Measurements from ENCODE around the gene TEC.

TEC gene

GRCh38 chr4:48118081-48118480, 151.6 kb downstream of the TEC start:
- no peaks in the 10 kb centered on the region for H3K36me3 ChIP-seq (ENCODE audit: control insufficient read depth, insufficient read depth, low read length)
- TF ChIP-seq CTCF (IDR thresholded peaks at IDR 0.05), result no peak
- peaks cover 31% of the 10 kb centered on the region for H3K4me1 ChIP-seq
- no peaks in the 10 kb centered on the region for H3K27me3 ChIP-seq (ENCODE audit: control insufficient read depth, insufficient read depth, low read length)
- no peak overlapping the region for H3K4me3 ChIP-seq (ENCODE audit: low read depth, low read length)
- no peak overlapping the region for H3K9ac ChIP-seq
- H3K4me2 ChIP-seq (ENCODE audit: low read length), result peak overlapping the region; percentile 28
- H3K9me3 ChIP-seq (ENCODE audit: control insufficient read depth, low read length), result no peaks in the 10 kb centered on the region
- H2AFZ ChIP-seq, result no peak overlapping the region
- peak overlapping the region; percentile 6 for H3K27ac ChIP-seq
- no peaks in the 10 kb centered on the region for H3K79me2 ChIP-seq

GRCh38 chr4:48116582-48116981, 153.1 kb downstream of the TEC start:
- H3K4me2 ChIP-seq (ENCODE audit: low read length), result no peak overlapping the region
- H3K9me3 ChIP-seq (ENCODE audit: control insufficient read depth, low read length), result no peaks in the 10 kb centered on the region
- no peaks in the 10 kb centered on the region for H3K79me2 ChIP-seq
- H3K36me3 ChIP-seq (ENCODE audit: control insufficient read depth, insufficient read depth, low read length), result no peaks in the 10 kb centered on the region
- no peaks in the 10 kb centered on the region for H3K27me3 ChIP-seq (ENCODE audit: control insufficient read depth, insufficient read depth, low read length)
- H2AFZ ChIP-seq, result peak overlapping the region; percentile 1
- no peak for TF ChIP-seq CTCF (IDR thresholded peaks at IDR 0.05)
- no peak overlapping the region for H3K4me3 ChIP-seq (ENCODE audit: low read depth, low read length)
- no peak overlapping the region for H3K27ac ChIP-seq
- H3K9ac ChIP-seq, result no peak overlapping the region
- peaks cover 25% of the 10 kb centered on the region for H3K4me1 ChIP-seq

- no peak overlapping the region for H3K4me3 ChIP-seq (ENCODE audit: low read depth, low read length)
- no peaks in the 10 kb centered on the region for H3K79me2 ChIP-seq
- no peak overlapping the region for H3K9ac ChIP-seq
- H3K9me3 ChIP-seq (ENCODE audit: control insufficient read depth, low read length), result no peaks in the 10 kb centered on the region
- TF ChIP-seq CTCF (IDR thresholded peaks at IDR 0.05), result no peak
- peak overlapping the region; percentile 62 for H2AFZ ChIP-seq
- no peaks in the 10 kb centered on the region for H3K27me3 ChIP-seq (ENCODE audit: control insufficient read depth, insufficient read depth, low read length)
- peak overlapping the region; percentile 75 for H3K27ac ChIP-seq
- H3K36me3 ChIP-seq (ENCODE audit: control insufficient read depth, insufficient read depth, low read length), result no peaks in the 10 kb centered on the region
- H3K4me1 ChIP-seq, result peaks cover 23% of the 10 kb centered on the region
- H3K4me2 ChIP-seq (ENCODE audit: low read length), result peak overlapping the region; percentile 25
Observed at GRCh38 chr4:48114412-48114811, 155.2 kb downstream of the TEC start.

GRCh38 chr4:48112017-48112667, 157.5 kb downstream of the TEC start:
- Histone ChIP-seq H3K36me3 (ENCODE audit: control insufficient read depth, insufficient read depth, low read length) (no peaks in the 10 kb centered on the region), H3K27ac (peak overlapping the region; percentile 75), H3K27me3 (ENCODE audit: control insufficient read depth, insufficient read depth, low read length) (no peaks in the 10 kb centered on the region), H3K4me2 (ENCODE audit: low read length) (no peak overlapping the region), H3K9me3 (ENCODE audit: control insufficient read depth, low read length) (no peaks in the 10 kb centered on the region), H3K4me1 (peaks cover 13% of the 10 kb centered on the region), H3K4me3 (ENCODE audit: low read depth, low read length) (no peak overlapping the region), H3K9ac (no peak overlapping the region), H3K79me2 (no peaks in the 10 kb centered on the region), H2AFZ (peak overlapping the region; percentile 75)
- no peak for TF ChIP-seq CTCF (IDR thresholded peaks at IDR 0.05)

GRCh38 chr4:48110452-48110978, 159.1 kb downstream of the TEC start:
- Histone ChIP-seq H3K27me3 (ENCODE audit: control insufficient read depth, insufficient read depth, low read length) (no peaks in the 10 kb centered on the region), H3K9me3 (ENCODE audit: control insufficient read depth, low read length) (no peaks in the 10 kb centered on the region), H3K4me1 (peaks cover 13% of the 10 kb centered on the region), H3K4me3 (ENCODE audit: low read depth, low read length) (no peak overlapping the region), H3K27ac (peak overlapping the region; percentile 59), H3K4me2 (ENCODE audit: low read length) (no peak overlapping the region), H3K9ac (no peak overlapping the region), H3K79me2 (no peaks in the 10 kb centered on the region), H3K36me3 (ENCODE audit: control insufficient read depth, insufficient read depth, low read length) (no peaks in the 10 kb centered on the region), H2AFZ (peak overlapping the region; percentile 28)
- TF ChIP-seq CTCF (IDR thresholded peaks at IDR 0.05), result no peak
